GM12874 (cell line): ENCODE results near the gene MAPK4.

Experiments
- TF ChIP-seq, protein P1 (sequence below): IDR thresholded peaks from 2 replicates; pipeline ENCODE4 v1.5.1; 2011; ENCODE audit warnings: low read depth, mild to moderate bottlenecking, control low read depth, low read length, moderate library complexity; ENCODE audit not compliant: insufficient read depth

The MAPK4 gene

DNA sequence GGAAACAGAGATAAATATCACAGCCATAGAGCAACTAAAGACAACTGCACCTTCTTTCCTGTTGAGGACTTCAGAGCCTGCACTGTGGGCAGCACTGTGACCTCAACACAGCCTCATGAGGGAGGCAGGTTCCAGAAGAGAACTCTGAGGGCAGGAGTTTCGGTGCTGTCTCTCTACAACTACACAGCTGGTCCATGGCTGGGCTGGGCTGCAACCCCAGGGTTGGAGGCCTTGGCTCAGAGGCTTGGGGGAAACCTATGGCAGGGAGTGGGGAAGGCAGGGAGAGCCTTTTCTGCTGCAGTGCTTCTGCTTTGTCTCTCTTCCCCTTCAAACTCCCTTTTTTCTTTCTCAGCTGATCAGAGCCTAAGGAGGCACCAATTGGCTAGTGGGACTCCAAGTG, 193.4 kb downstream of the MAPK4 start:
- TF ChIP-seq, protein P1, sequence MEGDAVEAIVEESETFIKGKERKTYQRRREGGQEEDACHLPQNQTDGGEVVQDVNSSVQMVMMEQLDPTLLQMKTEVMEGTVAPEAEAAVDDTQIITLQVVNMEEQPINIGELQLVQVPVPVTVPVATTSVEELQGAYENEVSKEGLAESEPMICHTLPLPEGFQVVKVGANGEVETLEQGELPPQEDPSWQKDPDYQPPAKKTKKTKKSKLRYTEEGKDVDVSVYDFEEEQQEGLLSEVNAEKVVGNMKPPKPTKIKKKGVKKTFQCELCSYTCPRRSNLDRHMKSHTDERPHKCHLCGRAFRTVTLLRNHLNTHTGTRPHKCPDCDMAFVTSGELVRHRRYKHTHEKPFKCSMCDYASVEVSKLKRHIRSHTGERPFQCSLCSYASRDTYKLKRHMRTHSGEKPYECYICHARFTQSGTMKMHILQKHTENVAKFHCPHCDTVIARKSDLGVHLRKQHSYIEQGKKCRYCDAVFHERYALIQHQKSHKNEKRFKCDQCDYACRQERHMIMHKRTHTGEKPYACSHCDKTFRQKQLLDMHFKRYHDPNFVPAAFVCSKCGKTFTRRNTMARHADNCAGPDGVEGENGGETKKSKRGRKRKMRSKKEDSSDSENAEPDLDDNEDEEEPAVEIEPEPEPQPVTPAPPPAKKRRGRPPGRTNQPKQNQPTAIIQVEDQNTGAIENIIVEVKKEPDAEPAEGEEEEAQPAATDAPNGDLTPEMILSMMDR: no peak

GRCh38 chr18:50754297-50754696, 194.4 kb downstream of the MAPK4 start:
- TF ChIP-seq, protein P1: no peak

GRCh38 chr18:50757358-50757757, 197.5 kb downstream of the MAPK4 start:
- TF ChIP-seq, protein P1: no peak

- TF ChIP-seq, protein P1: no peak
Measured at GRCh38 chr18:50769463-50769862, 209.6 kb downstream of the MAPK4 start.

DNA sequence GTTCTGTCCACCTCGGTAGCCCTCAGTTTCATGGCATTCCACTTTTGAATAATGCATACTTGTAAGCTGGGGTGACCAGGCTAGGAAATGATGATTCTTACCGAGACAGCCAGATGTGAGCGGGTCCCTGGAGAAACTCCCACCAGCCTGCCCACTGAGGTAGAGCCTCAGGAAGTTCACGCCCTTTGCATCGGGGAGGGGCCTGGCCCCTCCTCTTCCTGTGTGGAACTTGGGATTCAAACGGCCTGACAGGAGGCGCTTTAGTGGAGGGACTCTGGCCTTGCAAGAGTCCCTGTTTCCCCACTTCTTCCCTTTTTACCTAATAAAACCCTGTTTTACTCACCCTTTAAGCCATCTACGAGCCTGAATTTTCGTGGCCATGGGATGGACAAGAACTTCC, 215.3 kb downstream of the MAPK4 start:
- TF ChIP-seq, protein P1: no peak

- TF ChIP-seq, protein P1: no peak
Measured at GRCh38 chr18:50775726-50776125, 215.8 kb downstream of the MAPK4 start.

DNA sequence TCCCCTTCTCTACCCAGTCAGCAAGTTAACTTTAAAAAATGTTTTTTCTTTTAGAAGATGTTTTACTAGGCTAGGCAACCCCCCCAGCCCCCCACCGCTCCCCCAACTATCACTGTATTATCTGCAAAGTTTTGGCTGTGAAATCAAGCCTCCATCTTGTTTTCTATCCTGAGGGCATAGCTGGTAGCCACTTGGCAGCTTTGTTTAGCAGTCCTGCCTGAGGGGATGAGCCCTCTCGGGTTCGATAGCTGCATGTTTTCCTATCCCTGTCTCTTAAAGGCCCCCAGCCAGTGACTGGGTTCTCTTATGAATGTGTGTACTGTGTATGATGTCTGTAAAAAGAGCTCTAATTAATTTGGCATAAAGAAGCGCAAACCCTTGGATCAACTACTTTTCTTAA, 216.5 kb downstream of the MAPK4 start:
- TF ChIP-seq, protein P1: no peak
